GM12878 (cell line): ENCODE data around the gene ETHE1. TPM values are rescaled to one million over a fixed set of nuclear protein-coding genes. Genes with fewer than 3 reads are reported as not detected.

Experiments
- CHD4 ChIP-seq: fragments of 200-600 bp; sonication (generic); IDR thresholded peaks from 2 replicates; pipeline ENCODE4 v1.6.1; 2016; ENCODE audit warnings: mild to moderate bottlenecking
- EP300 ChIP-seq, 2 experiments: fragments of 150-350 bp in 1 of 2; IDR thresholded peaks; 2 replicates each; pipeline ENCODE4 v1.6.1; 2011 to 2012; ENCODE audit warnings: low read depth in 2 of 2, low read length in 2 of 2, borderline replicate concordance in 1 of 2, improper control_type of control experiment in 1 of 2, inconsistent platforms in 1 of 2; ENCODE audit not compliant: control insufficient read depth in 1 of 2
- IKZF1 ChIP-seq: fragments of 450-650 bp; conservative IDR thresholded peaks from 2 replicates; pipeline ENCODE4 v1.6.1; 2017; ENCODE audit warnings: antibody characterized with exemption, mild to moderate bottlenecking
- IKZF2 ChIP-seq, 2 experiments: fragments of 450-650 bp; IDR thresholded peaks; 2 replicates each; pipeline ENCODE4 v1.6.1; 2017; ENCODE audit warnings: mild to moderate bottlenecking in 2 of 2, moderate library complexity in 2 of 2
- IRF4 ChIP-seq: IDR thresholded peaks from 2 replicates; pipeline ENCODE4 v1.6.1; 2011; ENCODE audit warnings: low read depth, low read length
- MEF2A ChIP-seq: IDR thresholded peaks from 2 replicates; pipeline ENCODE4 v1.6.1; 2011; ENCODE audit warnings: low read depth, mild to moderate bottlenecking, low read length, moderate library complexity; ENCODE audit not compliant: insufficient read depth
- POU2F2 ChIP-seq: IDR thresholded peaks from 3 replicates; pipeline ENCODE4 v1.6.1; 2011; ENCODE audit warnings: low read depth, mild to moderate bottlenecking, low read length, borderline replicate concordance
- PRDM15 ChIP-seq: fragments of 450-650 bp; formaldehyde crosslinking; IDR thresholded peaks from 2 replicates; pipeline ENCODE4 v1.4.0; 2020; ENCODE audit warnings: mild to moderate bottlenecking, moderate library complexity
- REST ChIP-seq: IDR thresholded peaks from 2 replicates; pipeline ENCODE4 v1.6.1; 2012; ENCODE audit warnings: mild to moderate bottlenecking, low read depth, low read length
- SMC3 ChIP-seq: IDR thresholded peaks from 2 replicates; pipeline ENCODE4 v1.6.1; 2011; ENCODE audit warnings: low read length, improper control_type of control experiment, borderline replicate concordance
- STAT1 ChIP-seq: fragments of 450-650 bp; conservative IDR thresholded peaks from 2 replicates; pipeline ENCODE4 v1.6.1; 2014; ENCODE audit warnings: antibody characterized with exemption, mild to moderate bottlenecking
- SUZ12 ChIP-seq: fragments of 200-600 bp; sonication (generic); IDR thresholded peaks from one replicate; pipeline ENCODE4 v1.6.1; 2018; ENCODE audit warnings: antibody characterized with exemption, mild to moderate bottlenecking; ENCODE audit not compliant: unreplicated experiment
- ZBTB33 ChIP-seq: fragments of 450-650 bp; IDR thresholded peaks from 2 replicates; pipeline ENCODE4 v1.6.1; 2017; ENCODE audit warnings: mild to moderate bottlenecking
- ZBTB40 ChIP-seq: fragments of 450-650 bp; IDR thresholded peaks from 2 replicates; pipeline ENCODE4 v1.6.1; 2016; ENCODE audit warnings: mild to moderate bottlenecking, moderate library complexity, borderline replicate concordance
- polyA plus RNA-seq, 11 experiments: library from polyadenylated mRNA; depleted of rRNA in 4 of 11; unstranded in 6 of 11; stranded (reverse) in 5 of 11; fragments of >200 nt; fragmentation: Nextera tagmentation in 4 of 11; fragmentation: Illumina TruSeq in 1 of 11; extraction: Ambion mirVana in 4 of 11; extraction: Trizol in 1 of 11; gene quantifications; 1 replicate in 1 of 11; 2 replicates in 10 of 11; pipeline versions ENCODE4 v1.2.1 to v1.2.3, GENCODE V29; 2011 to 2016; ENCODE audit warnings: inconsistent platforms in 2 of 11, missing spikeins in 2 of 11, low read depth in 1 of 11
- total RNA-seq, 4 experiments: library from RNA; depleted of rRNA in 3 of 4; stranded (reverse); fragments of >200 nt in 3 of 4; fragmentation: Illumina TruSeq in 1 of 4; extraction: Trizol in 1 of 4; gene quantifications; 2 replicates each; pipeline versions ENCODE4 v1.2.1 to v1.2.3, GENCODE V29; 2013 to 2021

The ETHE1 gene
- total and polyA plus RNA-seq, 10 of the 15 experiments (the other 5 are each of a cell fraction or from before 2014, with no cell fraction given): 22.1 to 155 (median 52.7) TPM

GRCh38 chr19:43519436-43520088, 7.4 kb downstream of the ETHE1 start (continued):
- TF ChIP-seq ZBTB33 (no peak), POU2F2 (no peak), REST (no peak), IKZF2 (IDR thresholded peaks at IDR 0.05) (peak; percentile 47 to 56; a peak in 3 of 4 replicates), IRF4 (peak; percentile 44; the same call in 1 of the 2 replicates), SMC3 (peak; percentile 96), MEF2A (no peak), SUZ12 (no peak), ZBTB40 (no peak), EP300 (IDR thresholded peaks at IDR 0.05; ENCODE audit: borderline replicate concordance in 1 of 2, control insufficient read depth in 1 of 2, low read depth in 2 of 2, low read length in 2 of 2) (no peak), IKZF1 (0 out of 2 replicates have a peak, but pooled peaks have one; percentile 33), CHD4 (no peak), PRDM15 (CRISPR knock-in tag) (no peak), STAT1 (no peak)
